BJ (cell line): ENCODE measurements around the gene GPR42. TPM values are rescaled to one million over a fixed set of nuclear protein-coding genes. Genes with fewer than 3 reads are reported as not detected.

ENCODE experiments used
- CTCF ChIA-PET: fragments of 350-600 bp; formaldehyde crosslinking; extraction: SDS; loops from one replicate; lab custom pipeline; 2021; ENCODE audit warnings: antibody characterized with exemption, inconsistent platforms; lab: Yijun Ruan, JAX
- POLR2A ChIA-PET: fragments of 300-600 bp; sonication (Branson Sonifier 250); formaldehyde crosslinking; extraction: SDS; loops from one replicate; lab custom pipeline; 2021; ENCODE audit warnings: antibody characterized with exemption; lab: Charles Lee
- DNase-seq: peaks from one replicate; pipeline ENCODE4 v3.0.0-alpha.2; 2011; ENCODE audit warnings: low read depth
- H3K27me3 ChIP-seq: 2 replicates; pipeline ENCODE4 v1.6.0; 2011; ENCODE audit warnings: low read length; ENCODE audit not compliant: control insufficient read depth, insufficient read depth
- H3K36me3 ChIP-seq: 2 replicates; pipeline ENCODE4 v1.5.1; 2011; ENCODE audit warnings: low read length; ENCODE audit not compliant: control insufficient read depth, insufficient read depth
- H3K4me3 ChIP-seq: 2 replicates; pipeline ENCODE4 v1.5.1; 2011; ENCODE audit warnings: low read depth, mild to moderate bottlenecking, control low read depth, low read length
- CTCF ChIP-seq: IDR thresholded peaks from 2 replicates; pipeline ENCODE4 v1.5.1; 2011; ENCODE audit warnings: low read depth, mild to moderate bottlenecking, control low read depth, inconsistent platforms, low read length, moderate library complexity; ENCODE audit not compliant: insufficient read depth
- polyA plus RNA-seq: library from polyadenylated mRNA; depleted of rRNA; stranded (reverse); fragments of >200 nt; gene quantifications from 2 replicates; pipeline ENCODE4 v1.2.3, GENCODE V29; 2011

GPR42 gene
- polyA plus RNA-seq, 1 experiment, result not detected

DNA sequence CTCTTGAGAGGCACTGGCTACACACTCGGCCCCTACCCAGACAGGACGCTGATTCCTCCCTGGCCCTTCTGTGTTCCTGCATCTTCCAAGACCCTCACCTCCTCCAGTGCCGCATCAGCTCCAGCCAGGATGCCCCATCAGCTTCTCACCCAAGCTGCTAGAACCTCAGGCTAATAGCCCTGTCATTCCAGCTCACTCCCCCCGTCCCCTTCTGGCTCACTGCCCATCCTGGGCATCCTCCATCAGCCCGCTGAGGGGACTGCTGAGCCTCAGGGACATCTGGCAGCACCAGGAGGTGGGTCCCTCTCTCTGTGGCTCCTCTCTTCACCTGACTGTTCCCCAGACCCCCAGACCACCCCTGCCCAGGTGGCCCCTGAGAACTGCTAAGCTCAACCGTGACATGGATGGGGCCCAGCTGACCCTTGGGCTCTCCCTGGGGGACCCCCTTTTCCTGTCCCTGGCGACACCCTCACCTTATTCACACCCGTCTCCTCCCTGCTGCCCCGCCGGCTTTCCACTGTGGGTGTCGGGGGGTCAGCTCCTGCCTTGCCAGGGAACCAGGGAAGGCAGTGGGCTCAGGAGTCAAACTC lies 7.8 kb upstream of the GPR42 start:
- Histone ChIP-seq H3K36me3 (no peaks in the 10 kb centered on the region), H3K4me3 (no peak overlapping the region), H3K27me3 (no peaks in the 10 kb centered on the region; the same call in none of the 2 replicates)
- no peak for TF ChIP-seq CTCF
- no peak for DNase-seq
- ChIA-PET POLR2A (no interaction called here), CTCF (interaction anchor here (0.9 to 3.7 kb wide), 2 partner anchors 10 to 38 kb away, joined by 4 to 18 read pairs; no protein-coding TSS in a partner anchor)

GRCh38 chr19:35363711-35364425 lies 7.0 kb upstream of the GPR42 start:
- ChIA-PET CTCF (interaction anchor here (0.9 to 3.7 kb wide), 2 partner anchors 10 to 37 kb away, joined by 4 to 18 read pairs; no protein-coding TSS in a partner anchor), POLR2A (no interaction called here)
- no peak for TF ChIP-seq CTCF
- Histone ChIP-seq H3K36me3 (no peaks in the 10 kb centered on the region), H3K27me3 (no peaks in the 10 kb centered on the region; the same call in none of the 2 replicates), H3K4me3 (no peak overlapping the region)
- DNase-seq, result no peak

GRCh38 chr19:35365303-35365702 lies 5.6 kb upstream of the GPR42 start:
- Histone ChIP-seq H3K4me3 (no peak overlapping the region), H3K27me3 (no peaks in the 10 kb centered on the region; the same call in none of the 2 replicates), H3K36me3 (no peaks in the 10 kb centered on the region)
- no peak for TF ChIP-seq CTCF
- ChIA-PET CTCF (interaction anchor here (0.9 to 3.7 kb wide), 3 partner anchors 12 to 145 kb away, joined by 3 to 18 read pairs (median 4); no protein-coding TSS in a partner anchor), POLR2A (no interaction called here)
- DNase-seq, result no peak

- POLR2A ChIA-PET, result no interaction called here
- Histone ChIP-seq H3K4me3 (no peak overlapping the region), H3K27me3 (no peaks in the 10 kb centered on the region; the same call in none of the 2 replicates), H3K36me3 (no peaks in the 10 kb centered on the region)
- TF ChIP-seq CTCF, result no peak
- DNase-seq, result no peak
- CTCF ChIA-PET, result no interaction called here
Observed at GRCh38 chr19:35368378-35368777, 2.5 kb upstream of the GPR42 start.

DNA sequence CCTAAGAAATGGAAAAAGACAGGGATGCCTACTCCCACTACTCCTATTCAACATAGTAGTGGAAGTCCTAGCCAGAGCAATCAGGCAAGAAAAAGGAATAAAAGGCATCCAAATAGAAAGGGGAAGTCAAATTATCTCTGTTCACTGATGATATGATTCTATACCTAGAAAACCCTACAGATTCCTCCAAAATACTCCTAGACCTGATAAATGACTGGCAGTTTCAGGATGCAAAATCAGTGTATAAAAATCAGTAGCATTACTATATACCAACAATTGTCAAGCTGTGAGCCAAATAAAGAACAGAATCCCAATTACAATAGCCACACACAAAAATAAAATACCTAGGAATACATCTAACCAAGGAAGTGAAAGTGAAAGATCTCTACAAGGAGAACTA lies 1.3 kb upstream of the GPR42 start:
- CTCF ChIA-PET, result no interaction called here

More for the DNA sequence above, 1.3 kb upstream of the GPR42 start:
- POLR2A ChIA-PET, result no interaction called here
- Histone ChIP-seq H3K27me3 (no peaks in the 10 kb centered on the region; the same call in none of the 2 replicates), H3K36me3 (no peaks in the 10 kb centered on the region), H3K4me3 (no peak overlapping the region)
- DNase-seq, result no peak
- no peak for TF ChIP-seq CTCF
